ENCODE measurements around the gene PTPN14. TPM values are rescaled to one million over a fixed set of nuclear protein-coding genes. Genes with fewer than 3 reads are reported as not detected.

Gene PTPN14
- total and polyA plus RNA-seq, 2 of the 4 experiments (the other 2 are of a cell fraction): 21.5 to 31.7 TPM

DNA sequence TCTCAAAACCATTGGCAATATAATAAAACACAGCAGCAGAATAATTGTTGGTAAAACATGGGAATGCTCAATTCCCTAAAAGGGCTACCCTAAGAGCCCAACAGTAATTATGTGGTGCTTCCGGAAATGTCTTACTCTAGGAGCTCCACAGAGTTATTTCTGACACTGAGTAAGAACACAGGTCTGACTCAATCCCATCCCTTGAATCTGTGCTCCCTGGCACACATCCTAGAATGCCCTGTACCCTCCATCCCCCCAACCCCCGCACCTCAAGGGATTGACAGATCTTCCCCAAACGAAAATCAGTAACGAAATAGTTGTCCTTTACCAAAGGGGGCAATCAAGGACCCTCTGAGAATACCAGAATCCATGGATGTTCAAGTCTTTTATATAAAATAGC is 198.6 kb downstream of the PTPN14 start:
- H2AFZ ChIP-seq (replicated peaks; ENCODE audit: low read length, poor library complexity): no peak overlapping the region
- no peak overlapping the region for H2BK120ac ChIP-seq (ENCODE audit: low read depth, low read length)
- H3K18ac ChIP-seq (ENCODE audit: low read depth, low read length): no peak overlapping the region
- no peak overlapping the region for H4K91ac ChIP-seq (ENCODE audit: insufficient read depth, low read depth, low read length)
- H3K23ac ChIP-seq (ENCODE audit: low read depth, low read length): no peak overlapping the region
- peaks cover 6% of the 10 kb centered on the region; the same call in 1 of the 2 replicates for H3K9me1 ChIP-seq (ENCODE audit: insufficient read depth, low read length)
- intact Hi-C loops (cut with micrococcal nuclease): no loop called here
- DNase-seq: peak; percentile 25
- TF ChIP-seq BHLHE40 (IDR thresholded peaks at IDR 0.05; ENCODE audit: low read depth, low read length) (no peak), ELK1 (IDR thresholded peaks at IDR 0.05; ENCODE audit: borderline replicate concordance, low read depth, low read length) (no peak), FOS (IDR thresholded peaks at IDR 0.05; ENCODE audit: low read depth, low read length) (no peak), NFE2L2 (IDR thresholded peaks at IDR 0.05; ENCODE audit: low read depth, low read length) (no peak), SMC3 (IDR thresholded peaks at IDR 0.05; ENCODE audit: low read depth, low read length) (no peak), MAFK (IDR thresholded peaks at IDR 0.05; ENCODE audit: low read depth, low read length) (no peak), RAD21 (IDR thresholded peaks at IDR 0.05; ENCODE audit: low read length) (no peak), RCOR1 (IDR thresholded peaks at IDR 0.05; ENCODE audit: insufficient replicate concordance, low read length) (no peak), RFX5 (IDR thresholded peaks at IDR 0.05; ENCODE audit: low read depth, low read length) (no peak)
- TF ChIP-seq, protein P1, sequence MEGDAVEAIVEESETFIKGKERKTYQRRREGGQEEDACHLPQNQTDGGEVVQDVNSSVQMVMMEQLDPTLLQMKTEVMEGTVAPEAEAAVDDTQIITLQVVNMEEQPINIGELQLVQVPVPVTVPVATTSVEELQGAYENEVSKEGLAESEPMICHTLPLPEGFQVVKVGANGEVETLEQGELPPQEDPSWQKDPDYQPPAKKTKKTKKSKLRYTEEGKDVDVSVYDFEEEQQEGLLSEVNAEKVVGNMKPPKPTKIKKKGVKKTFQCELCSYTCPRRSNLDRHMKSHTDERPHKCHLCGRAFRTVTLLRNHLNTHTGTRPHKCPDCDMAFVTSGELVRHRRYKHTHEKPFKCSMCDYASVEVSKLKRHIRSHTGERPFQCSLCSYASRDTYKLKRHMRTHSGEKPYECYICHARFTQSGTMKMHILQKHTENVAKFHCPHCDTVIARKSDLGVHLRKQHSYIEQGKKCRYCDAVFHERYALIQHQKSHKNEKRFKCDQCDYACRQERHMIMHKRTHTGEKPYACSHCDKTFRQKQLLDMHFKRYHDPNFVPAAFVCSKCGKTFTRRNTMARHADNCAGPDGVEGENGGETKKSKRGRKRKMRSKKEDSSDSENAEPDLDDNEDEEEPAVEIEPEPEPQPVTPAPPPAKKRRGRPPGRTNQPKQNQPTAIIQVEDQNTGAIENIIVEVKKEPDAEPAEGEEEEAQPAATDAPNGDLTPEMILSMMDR (conservative IDR thresholded peaks at IDR 0.05; ENCODE audit: low read depth, low read length): no peak
- no peak overlapping the region for H3K4ac ChIP-seq (ENCODE audit: low read depth, low read length)
- H2AK9ac ChIP-seq (replicated peaks; ENCODE audit: low read depth, low read length, poor library complexity): no peak overlapping the region
- in situ Hi-C loops (cut with MboI; ENCODE audit: low sequenced_read_pairs): no loop called here
- no peak overlapping the region for H3K9ac ChIP-seq (ENCODE audit: low read depth, low read length)
- H3K36me3 ChIP-seq (ENCODE audit: control insufficient read depth, insufficient read depth, low read length): peaks cover 42% of the 10 kb centered on the region
- H3K27ac ChIP-seq (ENCODE audit: insufficient read depth, low read length): no peak overlapping the region
- no peak overlapping the region for H3K56ac ChIP-seq (ENCODE audit: extremely low read depth, insufficient read depth, low read length)
- no peak overlapping the region for H2BK15ac ChIP-seq (ENCODE audit: low read depth, low read length)
- POLR2A ChIA-PET (ENCODE audit: unreplicated experiment): no interaction called here
- no CpG with 5 or more reads among the region's 4 CpGs for WGBS, 2 experiments (ENCODE audit: extremely low coverage in 2 of 2, insufficient read length in 1 of 2)
- no peak overlapping the region for H4K5ac ChIP-seq (ENCODE audit: low read depth, low read length)
- no peak for ATAC-seq (ENCODE audit: low read depth)
- no peak overlapping the region for H2BK20ac ChIP-seq (ENCODE audit: low read depth, low read length)
- no peak overlapping the region for H4K8ac ChIP-seq (ENCODE audit: low read depth in 2 of 2, low read length in 2 of 2)
- peaks cover 12% of the 10 kb centered on the region for H3K4me1 ChIP-seq (ENCODE audit: control insufficient read depth, insufficient read depth, low read length)
- no peaks in the 10 kb centered on the region for H3K27me3 ChIP-seq (ENCODE audit: control insufficient read depth, insufficient read depth, low read length)
- CTCF ChIA-PET: interaction anchor here (2.3 kb wide), 1 partner anchor 20 kb away, joined by 6 read pairs; no protein-coding TSS in a partner anchor
- no peaks in the 10 kb centered on the region for H4K20me1 ChIP-seq (ENCODE audit: insufficient read depth, low read length)
- peaks cover 15 to 26% of the 10 kb centered on the region in 2 experiments; a peak in 3 of 4 replicates for H3K79me1 ChIP-seq (ENCODE audit: low read depth in 1 of 2, low read length in 2 of 2)
- H2BK5ac ChIP-seq (ENCODE audit: low read depth, low read length, poor library complexity, severe bottlenecking): no peak overlapping the region
- BruUV-seq (replicated peaks): no TSS peak
- no peak overlapping the region for H3K4me2 ChIP-seq (ENCODE audit: low read depth, low read length)
- H3K14ac ChIP-seq (replicated peaks; ENCODE audit: low read depth, low read length): no peak overlapping the region
- H2AK5ac ChIP-seq (ENCODE audit: low read depth, low read length): no peak overlapping the region
- dilution Hi-C loops (cut with HindIII; ENCODE audit: low sequenced_read_pairs, unreplicated experiment): no loop called here
- H3K9me3 ChIP-seq (ENCODE audit: control insufficient read depth, insufficient read depth, low read length): no peaks in the 10 kb centered on the region
- H3K4me3 ChIP-seq (ENCODE audit: insufficient read depth, low read depth, low read length): no peak overlapping the region

Measured in IMR-90 (cell line).